Rectal smooth muscle tissue (tissue), 1 donor: ENCODE data around the gene OCEL1.
"Not testable (repeated sequence)": the region's sequence is repeated elsewhere in the genome, so short reads cannot be mapped to it uniquely, and the experiment has no call there.

Experiments used
- H3K27ac ChIP-seq: one replicate; pipeline ENCODE4 v1.7.0; 2013; ENCODE audit warnings: low read depth, low read length, inconsistent platforms
- H3K27me3 ChIP-seq: one replicate; pipeline ENCODE4 v1.7.0; 2013; ENCODE audit warnings: low read length; ENCODE audit not compliant: control insufficient read depth, insufficient read depth
- H3K36me3 ChIP-seq: one replicate; pipeline ENCODE4 v1.7.0; 2013; ENCODE audit warnings: low read length; ENCODE audit not compliant: control insufficient read depth, insufficient read depth
- H3K4me1 ChIP-seq: one replicate; pipeline ENCODE4 v1.7.0; 2013; ENCODE audit warnings: low read length; ENCODE audit not compliant: control insufficient read depth, insufficient read depth
- H3K4me3 ChIP-seq: one replicate; pipeline ENCODE4 v1.7.0; 2013; ENCODE audit warnings: low read length
- H3K9ac ChIP-seq: one replicate; pipeline ENCODE4 v1.7.0; 2013; ENCODE audit warnings: low read length

Gene OCEL1

GRCh38 chr19:17263712-17264640 is 38.0 kb downstream of the OCEL1 start:
- H3K27me3 ChIP-seq, result no peaks in the 10 kb centered on the region
- peak overlapping the region; percentile 10 for H3K4me3 ChIP-seq
- H3K36me3 ChIP-seq, result no peaks in the 10 kb centered on the region
- H3K9ac ChIP-seq, result no peak overlapping the region
- H3K4me1 ChIP-seq, result peaks cover 6% of the 10 kb centered on the region
- no peak overlapping the region for H3K27ac ChIP-seq

DNA sequence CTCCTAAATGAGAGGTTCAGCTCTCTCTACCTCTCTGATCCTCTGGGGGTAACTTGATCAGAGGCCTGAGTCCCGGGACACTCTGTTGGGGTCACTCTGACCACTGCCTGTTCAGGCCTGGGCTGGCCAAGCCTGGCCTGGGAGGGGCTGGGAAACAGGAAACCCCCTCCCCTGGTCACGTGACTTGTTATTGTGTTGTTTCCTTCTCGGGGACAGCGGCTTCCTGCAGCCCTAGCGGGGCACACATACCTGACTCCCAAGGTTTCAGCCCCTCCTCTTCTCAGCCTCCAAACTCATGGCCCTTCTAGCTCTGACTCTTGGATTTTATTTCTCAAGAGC is 38.6 kb downstream of the OCEL1 start, which contains the start of gene USHBP1:
Gene USHBP1 (minus strand): TSS at position 105 of the 339 bp plus-strand sequence. CDS start 446 bp downstream, outside the sequence.
- peak within 1 kb of the TSS; percentile 10 for H3K4me3 ChIP-seq

DNA sequence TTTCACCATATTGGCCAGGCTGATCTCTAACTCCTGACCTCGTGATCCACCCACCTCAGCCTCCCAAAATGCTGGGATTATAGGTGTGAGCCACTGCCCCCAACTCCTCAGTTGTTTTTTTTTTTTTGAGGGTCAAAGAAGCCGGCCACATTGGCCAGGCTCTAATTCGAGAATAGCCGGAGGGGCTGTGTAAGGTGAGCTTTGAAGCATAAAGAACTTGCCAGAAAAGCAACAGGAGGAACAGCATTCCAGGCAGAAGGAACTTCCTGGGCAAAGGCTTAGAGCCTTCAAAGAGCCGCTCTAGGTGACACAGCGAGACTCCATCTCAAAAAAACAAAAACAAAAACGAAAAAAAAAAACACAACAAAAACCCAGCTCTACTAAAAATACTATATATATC is 40.0 kb downstream of the OCEL1 start:
- Histone ChIP-seq H3K9ac (no peak overlapping the region), H3K27ac (no peak overlapping the region), H3K36me3 (peaks cover 2% of the 10 kb centered on the region), H3K4me1 (peaks cover 6% of the 10 kb centered on the region), H3K27me3 (no peaks in the 10 kb centered on the region), H3K4me3 (no peak overlapping the region)

More for the DNA sequence above, 38.6 kb downstream of the OCEL1 start, which contains the start of gene USHBP1:
- H3K9ac ChIP-seq, result no peak within 1 kb of the TSS
- H3K27ac ChIP-seq, result no peak within 1 kb of the TSS
- no peaks in the 10 kb centered on the region for H3K36me3 ChIP-seq
- no peaks in the 10 kb centered on the region for H3K27me3 ChIP-seq
- H3K4me1 ChIP-seq, result peaks cover 6% of the 10 kb centered on the region

- H3K4me3 ChIP-seq, result peak overlapping the region; percentile 44
- peak overlapping the region; percentile 79 for H3K27ac ChIP-seq
- no peaks in the 10 kb centered on the region for H3K27me3 ChIP-seq
- H3K36me3 ChIP-seq, result peaks cover 8% of the 10 kb centered on the region
- H3K9ac ChIP-seq, result no peak overlapping the region
- peaks cover 6% of the 10 kb centered on the region for H3K4me1 ChIP-seq
Measured at GRCh38 chr19:17266589-17266974, 40.6 kb downstream of the OCEL1 start.

DNA sequence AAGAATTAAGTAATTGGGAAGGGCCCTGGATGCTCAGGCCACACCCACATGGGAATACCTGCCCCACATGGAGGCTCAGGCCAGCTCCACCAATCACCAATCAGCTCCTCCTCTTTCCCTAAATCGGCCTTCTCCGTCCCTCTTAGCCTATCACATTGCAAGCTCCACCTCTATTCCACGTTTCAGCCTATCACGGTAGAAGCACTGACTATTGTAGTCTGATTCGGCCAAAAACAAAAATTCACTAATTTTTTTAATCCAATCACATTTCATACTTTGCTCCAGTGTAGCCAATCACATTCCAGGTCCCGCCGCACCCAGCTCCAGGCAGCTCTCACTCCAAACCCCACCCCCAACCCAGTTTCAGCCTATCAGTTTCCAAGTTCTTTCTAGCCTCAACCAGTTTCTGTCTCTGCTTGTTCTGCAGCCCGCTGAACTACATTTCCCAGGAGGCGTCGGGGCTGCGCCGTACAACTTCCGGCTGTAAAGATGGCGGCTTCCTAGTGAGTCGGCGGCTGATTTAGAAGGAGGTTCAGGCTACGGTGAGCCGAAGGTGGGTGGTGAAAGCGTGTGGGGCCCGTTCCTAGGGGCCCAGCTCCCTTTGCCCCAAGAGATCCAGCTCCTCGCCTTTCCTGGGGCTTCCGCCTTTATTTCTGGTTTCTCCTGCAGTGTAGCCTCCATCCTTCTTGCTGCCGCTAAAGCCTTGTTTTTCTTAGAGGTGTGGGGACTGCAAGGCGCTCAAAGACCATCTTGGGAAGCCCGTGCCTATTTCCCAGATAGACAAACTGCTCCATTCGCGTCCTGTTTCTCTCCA is 41.2 kb downstream of the OCEL1 start, which contains the start of gene BABAM1:
Gene BABAM1 (plus strand): TSS at position 469 of the 814 bp plus-strand sequence. CDS start 1,364 bp downstream, outside the sequence.
- Histone ChIP-seq H3K9ac (peak within 1 kb of the TSS; percentile 97), H3K4me1 (peaks cover 6% of the 10 kb centered on the region), H3K36me3 (peaks cover 11% of the 10 kb centered on the region), H3K27me3 (no peaks in the 10 kb centered on the region), H3K27ac (peak within 1 kb of the TSS; percentile 79), H3K4me3 (peak within 1 kb of the TSS; percentile 99)

DNA sequence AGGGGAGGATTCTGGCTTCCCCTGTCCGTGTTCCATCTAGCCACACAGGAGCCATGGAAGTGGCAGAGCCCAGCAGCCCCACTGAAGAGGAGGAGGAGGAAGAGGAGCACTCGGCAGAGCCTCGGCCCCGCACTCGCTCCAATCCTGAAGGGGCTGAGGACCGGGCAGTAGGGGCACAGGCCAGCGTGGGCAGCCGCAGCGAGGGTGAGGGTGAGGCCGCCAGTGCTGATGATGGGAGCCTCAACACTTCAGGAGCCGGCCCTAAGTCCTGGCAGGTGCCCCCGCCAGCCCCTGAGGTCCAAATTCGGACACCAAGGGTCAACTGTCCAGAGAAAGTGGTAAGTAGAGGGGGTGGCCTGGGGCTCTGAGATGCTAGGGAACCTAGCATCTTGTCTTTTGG is 42.7 kb downstream of the OCEL1 start:
- Histone ChIP-seq H3K9ac (no peak overlapping the region), H3K36me3 (peaks cover 16% of the 10 kb centered on the region)

DNA sequence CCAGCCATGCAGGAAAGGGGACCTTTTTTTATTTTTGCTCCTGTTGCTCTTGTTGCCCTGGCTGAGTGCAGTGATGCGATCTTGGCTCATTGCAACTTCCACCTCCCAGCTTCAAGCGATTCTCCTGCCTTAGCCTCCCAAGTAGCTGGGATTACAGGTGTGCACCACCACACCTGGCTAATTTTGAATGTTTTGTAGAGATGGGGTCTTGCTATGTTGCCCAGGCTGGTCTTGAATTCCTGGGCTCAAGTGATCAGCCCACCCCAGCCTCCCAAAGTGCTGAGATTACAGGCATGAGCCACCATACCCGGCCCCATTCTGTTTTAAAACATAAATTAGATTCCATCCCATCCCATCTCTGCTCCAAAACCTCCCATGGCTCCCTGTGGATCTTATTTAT is 48.9 kb downstream of the OCEL1 start:
- not testable (repeated sequence) for H3K4me3 ChIP-seq, H3K27ac ChIP-seq, H3K4me1 ChIP-seq, H3K9ac ChIP-seq, H3K27me3 ChIP-seq
- H3K36me3 ChIP-seq, result peaks cover 34% of the 10 kb centered on the region

More for the DNA sequence above, 42.7 kb downstream of the OCEL1 start:
- Histone ChIP-seq H3K27me3 (no peaks in the 10 kb centered on the region), H3K27ac (no peak overlapping the region), H3K4me1 (peaks cover 6% of the 10 kb centered on the region), H3K4me3 (no peak overlapping the region)

- Histone ChIP-seq H3K4me1 (no peaks in the 10 kb centered on the region), H3K27ac (no peak overlapping the region), H3K36me3 (peaks cover 32% of the 10 kb centered on the region), H3K4me3 (no peak overlapping the region), H3K27me3 (no peaks in the 10 kb centered on the region), H3K9ac (no peak overlapping the region)
Measured at GRCh38 chr19:17275441-17276175, 49.6 kb downstream of the OCEL1 start.
